Fibroblast of peridontal ligament (primary cell): ENCODE measurements around the gene EPS8L2.

ENCODE experiments used
- DNase-seq: peaks from one replicate; pipeline ENCODE4 v3.0.0-alpha.2; 2010; ENCODE audit errors: extremely low read depth

EPS8L2 gene

DNA sequence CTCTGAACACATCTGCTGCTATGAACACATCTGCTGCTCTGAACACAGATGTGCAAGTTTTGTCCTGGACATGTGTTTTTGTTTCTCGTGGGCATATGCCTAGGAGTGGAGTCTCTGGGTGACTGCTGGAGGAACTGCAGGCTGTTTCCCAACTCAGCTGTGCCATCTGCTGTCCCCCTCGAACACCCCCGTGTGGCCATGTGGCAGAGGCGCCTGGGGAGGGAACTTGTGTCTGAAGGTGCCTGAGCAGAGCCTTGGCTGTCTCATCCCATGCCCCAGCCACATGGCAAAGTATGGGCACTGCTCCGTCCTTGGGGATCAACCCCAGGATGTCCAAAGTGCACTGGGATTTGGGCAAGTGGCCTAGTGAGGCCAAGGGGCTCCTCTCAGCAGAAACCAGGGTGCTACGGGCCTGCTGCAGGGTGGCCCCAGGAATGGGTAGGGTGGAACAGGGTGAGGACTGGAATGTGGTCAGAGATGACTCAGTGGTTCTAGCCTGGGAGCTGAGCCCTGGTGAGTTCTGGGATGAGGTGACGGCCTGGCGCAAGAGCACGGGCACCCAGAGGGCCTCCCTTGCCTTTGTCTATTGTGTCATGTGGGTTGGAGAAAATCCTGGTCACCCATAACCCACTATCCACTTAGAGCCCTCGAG, 56.5 kb downstream of the EPS8L2 start:
- DNase-seq, result peak; percentile 73

DNA sequence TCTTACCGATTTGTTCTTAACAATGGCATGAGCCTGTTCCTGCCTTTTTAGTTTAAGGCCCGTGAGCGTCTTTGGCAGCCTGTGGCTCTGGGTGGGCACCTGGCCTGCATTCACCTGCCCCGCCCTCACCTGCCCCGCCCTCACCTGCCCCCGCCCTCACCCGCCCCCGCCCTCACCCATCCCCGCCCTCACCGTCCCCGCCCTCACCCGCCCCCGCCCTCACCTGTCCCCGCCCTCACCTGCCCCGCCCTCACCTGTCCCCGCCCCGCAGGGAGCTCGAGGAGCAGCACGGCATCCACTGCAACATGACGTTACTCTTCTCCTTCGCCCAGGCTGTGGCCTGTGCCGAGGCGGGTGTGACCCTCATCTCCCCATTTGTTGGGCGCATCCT, 57.0 kb downstream of the EPS8L2 start:
- DNase-seq, result no peak

DNA sequence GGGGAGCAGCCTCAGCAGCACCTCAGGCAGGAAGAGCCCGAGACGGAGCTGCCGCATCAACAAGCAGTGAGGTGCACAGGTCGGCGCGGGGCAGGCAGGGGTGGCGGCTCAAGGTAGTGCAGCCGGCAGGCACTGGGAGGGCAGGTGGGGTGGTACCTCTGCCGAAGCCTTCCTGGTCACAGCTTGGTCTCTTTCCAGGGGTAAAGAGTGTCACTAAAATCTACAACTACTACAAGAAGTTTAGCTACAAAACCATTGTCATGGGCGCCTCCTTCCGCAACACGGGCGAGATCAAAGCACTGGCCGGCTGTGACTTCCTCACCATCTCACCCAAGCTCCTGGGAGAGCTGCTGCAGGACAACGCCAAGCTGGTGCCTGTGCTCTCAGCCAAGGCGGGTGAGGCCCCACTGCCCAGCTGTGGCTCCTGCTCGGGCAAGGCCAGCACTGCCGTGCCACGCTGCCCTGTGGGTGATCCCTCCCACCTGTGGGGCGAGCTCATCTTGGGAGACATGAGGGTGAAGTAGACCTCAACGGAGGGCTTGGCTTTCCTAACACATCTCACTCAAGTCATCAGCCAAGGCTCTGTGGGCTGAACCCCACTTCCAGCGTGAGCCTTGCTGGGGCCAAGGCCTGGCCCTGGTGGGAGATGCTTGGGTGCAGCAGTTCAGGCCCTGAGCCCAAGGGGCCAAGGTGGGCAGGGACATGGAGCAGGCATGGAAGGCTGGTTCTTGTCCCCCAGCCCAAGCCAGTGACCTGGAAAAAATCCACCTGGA, 57.7 kb downstream of the EPS8L2 start:
- no peak for DNase-seq

DNA sequence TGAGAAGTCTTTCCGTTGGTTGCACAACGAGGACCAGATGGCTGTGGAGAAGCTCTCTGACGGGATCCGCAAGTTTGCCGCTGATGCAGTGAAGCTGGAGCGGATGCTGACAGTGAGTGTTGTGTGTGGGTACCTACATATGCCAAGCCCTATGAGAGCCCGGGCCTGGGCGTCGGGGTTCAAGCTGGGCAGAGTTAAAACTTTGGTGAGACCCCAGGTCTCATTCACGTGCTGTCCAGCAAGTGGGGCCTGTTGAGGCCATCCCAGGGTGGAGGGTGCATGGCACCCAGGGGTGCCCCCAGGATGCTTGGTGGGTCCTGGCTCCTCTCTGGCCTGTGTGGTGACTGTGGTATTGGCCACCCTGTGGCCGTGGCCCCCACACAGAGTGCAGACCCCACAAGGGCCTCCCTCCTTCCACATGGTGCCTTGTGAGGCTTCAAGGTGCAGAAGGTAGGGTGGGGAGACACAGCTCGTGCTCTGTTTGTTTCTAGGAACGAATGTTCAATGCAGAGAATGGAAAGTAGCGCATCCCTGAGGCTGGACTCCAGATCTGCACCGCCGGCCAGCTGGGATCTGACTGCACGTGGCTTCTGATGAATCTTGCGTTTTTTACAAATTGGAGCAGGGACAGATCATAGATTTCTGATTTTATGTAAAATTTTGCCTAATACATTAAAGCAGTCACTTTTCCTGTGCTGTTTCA, 58.4 kb downstream of the EPS8L2 start:
- no peak for DNase-seq

DNA sequence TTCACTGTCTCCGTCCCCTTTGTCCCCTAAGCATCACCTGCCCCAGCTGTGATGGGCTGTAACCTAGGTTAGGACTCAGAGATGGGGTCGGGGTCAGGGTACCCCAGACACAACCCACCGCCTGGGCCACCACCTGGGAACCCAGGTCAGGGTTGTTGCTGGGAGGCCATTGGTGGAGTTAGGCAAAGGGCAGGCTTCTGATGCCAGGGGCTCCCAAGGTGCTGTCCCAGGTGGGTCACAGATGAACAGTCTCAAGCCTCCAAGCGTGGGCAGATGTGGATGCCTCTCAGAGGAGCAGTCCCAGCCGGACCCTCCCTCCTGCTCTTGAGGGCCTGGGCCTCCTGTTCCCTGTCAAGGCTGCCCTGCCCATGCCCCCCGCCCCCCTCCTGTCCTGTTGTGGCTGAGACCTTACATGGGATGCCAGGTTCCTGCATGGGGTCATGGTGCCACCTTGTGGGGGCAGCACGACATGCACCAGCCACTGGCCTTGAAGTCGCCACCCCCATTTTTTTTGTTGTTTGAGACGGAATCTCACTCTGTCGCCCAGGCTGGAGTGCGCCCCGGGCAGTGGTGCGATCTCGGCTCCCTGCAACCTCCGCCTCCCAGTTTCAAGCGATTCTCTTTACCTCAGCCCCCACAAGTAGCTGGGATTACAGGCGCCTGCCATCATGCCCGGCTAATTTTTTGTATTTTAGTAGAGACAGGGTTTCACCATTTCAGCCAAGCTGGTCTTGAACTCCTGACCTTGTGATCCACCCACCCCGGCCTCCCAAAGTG, 59.2 kb downstream of the EPS8L2 start:
- peak; percentile 48 for DNase-seq

DNA sequence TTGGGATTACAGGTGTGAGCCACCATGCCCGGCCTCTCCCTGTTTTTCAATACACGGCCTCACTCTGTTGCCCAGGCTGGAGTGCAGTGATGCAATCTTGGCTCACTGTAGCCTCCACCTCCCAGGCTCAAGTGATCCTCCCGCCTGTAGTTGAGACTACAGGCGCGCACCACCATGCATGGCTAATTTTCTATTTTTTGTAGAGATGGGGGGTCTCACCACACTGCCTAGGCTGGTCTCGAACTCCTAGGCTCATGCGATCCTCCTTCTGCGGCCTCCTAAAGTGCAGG, 59.7 kb downstream of the EPS8L2 start:
- DNase-seq, result no peak

DNA sequence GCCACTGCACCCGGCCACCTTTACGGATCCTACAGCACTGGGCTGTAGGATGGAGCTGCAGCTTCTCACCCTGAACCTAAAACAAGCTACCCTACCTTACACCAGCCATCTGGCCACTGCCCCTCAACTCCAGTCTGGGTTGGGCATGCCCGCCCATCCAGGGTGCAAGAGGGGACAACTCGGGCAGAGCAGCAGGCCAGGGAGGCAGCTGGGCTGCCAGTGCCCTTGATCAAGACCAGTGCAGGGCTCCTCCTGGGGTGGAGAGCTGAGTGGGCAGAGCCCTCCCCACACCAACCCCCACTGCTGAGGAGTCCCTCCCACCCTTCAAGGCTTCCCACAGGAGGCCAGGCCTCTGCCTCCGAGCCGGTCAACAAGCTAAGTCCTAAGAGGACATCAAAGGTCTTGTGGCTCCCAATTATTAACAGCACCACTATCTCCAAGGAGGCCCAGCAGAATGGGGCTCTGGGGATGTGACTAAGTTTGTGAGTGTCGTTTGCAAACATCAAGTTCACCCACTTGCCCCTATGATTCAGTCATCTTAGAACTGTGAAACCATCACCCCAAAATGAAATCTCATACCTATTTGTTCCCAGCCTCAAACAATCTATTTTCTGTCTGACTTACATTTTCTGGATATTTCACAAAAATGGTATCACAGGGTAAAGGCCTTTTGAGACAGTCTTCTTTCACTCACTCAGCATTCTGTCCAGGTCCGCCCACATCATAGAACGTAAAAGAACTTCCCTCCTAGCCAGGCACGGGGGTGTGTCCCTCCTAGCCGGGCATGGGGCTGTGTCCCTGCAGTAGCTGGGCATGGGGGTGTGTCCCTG, 60.3 kb downstream of the EPS8L2 start:
- DNase-seq, result no peak

DNA sequence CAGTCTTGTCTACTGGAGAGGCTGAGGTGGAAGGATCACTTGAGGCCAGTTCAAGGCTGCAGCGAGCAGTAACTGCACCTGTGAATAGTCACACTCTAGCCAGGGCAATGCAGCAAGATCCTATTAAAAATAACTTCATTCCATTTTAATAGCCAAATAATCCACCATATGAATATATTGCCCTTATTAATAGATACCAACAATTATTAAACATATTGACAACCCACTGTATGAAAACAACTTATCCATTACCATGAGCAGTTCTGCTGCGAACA, 60.8 kb downstream of the EPS8L2 start:
- no peak for DNase-seq

DNA sequence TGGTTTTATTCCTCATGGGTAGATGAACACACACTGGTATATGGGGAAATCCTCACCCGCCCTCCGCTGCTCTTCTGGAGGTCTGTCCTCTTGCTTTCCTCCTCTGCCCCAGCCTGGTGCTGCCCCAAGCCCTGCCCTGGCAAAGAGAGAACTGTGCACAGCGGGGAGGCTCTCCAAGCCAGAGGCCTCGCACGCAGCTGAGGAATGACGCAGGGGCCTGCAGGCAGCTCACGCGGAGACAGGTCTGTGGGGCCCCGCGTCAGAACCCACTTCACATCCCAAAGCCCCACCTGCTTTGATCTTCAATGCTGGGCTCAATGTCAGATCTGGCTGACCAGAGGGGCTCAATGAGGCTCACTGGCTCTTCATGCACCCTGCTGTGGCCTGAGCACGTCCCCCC, 61.2 kb downstream of the EPS8L2 start:
- no peak for DNase-seq

DNA sequence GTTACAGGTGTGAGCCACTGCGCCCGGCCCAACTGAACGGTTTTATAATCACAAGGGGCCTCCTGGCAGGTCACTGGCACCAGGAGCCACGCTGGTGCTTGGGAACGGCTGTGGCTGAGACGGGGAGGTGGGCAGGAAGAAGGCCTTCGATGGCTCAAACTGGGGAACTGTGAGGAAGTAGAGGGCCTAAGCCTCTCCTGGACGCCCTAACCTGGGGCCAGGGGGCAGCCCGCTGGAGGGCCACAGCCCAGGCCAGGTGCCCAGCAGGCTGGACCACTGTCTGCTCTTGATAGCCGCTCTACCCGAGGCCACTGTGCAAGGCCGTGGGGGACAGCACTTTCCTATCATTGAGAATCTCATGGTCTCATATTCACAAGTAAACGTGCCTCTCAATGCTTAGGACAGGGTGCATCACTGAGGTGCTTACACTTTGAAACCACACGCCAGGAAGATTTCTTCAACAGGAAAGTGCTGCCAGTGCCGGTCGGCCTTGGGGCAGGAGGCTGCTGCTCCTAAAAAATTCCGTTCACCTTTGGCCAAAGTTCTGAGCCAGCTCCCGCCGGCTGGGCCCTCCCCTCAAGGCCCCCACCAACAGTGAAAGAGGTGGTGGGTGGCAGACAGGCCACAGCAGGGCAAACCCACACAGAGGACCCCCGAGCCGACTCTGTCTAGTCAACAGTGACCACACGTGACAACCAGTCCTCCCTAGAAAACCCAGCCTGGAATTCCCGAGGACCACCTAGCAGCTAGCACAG, 64.0 kb downstream of the EPS8L2 start:
- no peak for DNase-seq

DNA sequence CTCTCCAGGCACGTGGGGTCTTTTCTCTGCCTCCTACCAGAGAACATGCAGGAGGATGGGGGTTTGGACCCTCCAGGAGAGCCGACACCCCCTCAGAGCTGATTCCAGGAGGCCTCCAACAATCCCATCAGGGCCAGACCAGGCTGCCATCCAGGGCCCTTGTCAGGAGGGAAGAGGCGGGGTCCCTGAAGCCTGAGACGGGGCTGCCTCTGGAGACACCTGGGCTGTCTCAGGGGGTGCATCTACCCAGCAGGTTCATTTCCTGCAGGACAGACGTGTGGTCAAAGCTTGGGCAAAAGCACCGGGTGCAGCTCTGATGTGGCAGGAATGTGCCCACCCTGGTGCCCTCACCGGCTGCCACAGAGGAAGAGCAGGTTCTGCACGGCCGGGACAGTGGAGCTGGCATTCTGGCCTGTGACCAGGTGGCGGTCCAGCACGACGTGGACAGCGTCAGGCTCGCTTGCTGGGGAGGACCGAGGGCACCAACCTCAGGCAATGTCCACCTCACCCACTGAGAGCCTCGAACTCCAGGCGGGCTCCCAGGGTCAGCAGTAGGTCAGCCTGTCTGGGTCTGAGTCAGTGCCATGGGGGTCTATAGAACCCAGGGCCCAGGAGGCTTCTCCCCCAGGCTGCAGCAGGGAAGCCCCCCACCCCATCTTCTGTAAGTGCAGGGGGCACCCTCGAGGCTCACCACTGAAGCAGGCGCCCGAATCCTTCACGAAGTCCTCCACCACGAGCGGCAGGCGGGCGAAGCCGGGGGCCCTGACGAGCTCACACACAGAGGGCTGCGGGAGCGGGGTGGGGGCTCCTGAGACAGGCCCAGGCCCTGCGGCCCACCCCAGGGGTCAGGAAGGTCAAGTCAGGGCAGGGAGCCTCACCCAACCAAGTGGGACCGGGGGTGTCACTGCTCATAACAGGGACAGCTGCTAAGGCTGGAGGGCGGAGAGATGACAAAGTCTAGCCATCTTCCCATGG, 64.9 kb downstream of the EPS8L2 start:
- DNase-seq, result no peak

DNA sequence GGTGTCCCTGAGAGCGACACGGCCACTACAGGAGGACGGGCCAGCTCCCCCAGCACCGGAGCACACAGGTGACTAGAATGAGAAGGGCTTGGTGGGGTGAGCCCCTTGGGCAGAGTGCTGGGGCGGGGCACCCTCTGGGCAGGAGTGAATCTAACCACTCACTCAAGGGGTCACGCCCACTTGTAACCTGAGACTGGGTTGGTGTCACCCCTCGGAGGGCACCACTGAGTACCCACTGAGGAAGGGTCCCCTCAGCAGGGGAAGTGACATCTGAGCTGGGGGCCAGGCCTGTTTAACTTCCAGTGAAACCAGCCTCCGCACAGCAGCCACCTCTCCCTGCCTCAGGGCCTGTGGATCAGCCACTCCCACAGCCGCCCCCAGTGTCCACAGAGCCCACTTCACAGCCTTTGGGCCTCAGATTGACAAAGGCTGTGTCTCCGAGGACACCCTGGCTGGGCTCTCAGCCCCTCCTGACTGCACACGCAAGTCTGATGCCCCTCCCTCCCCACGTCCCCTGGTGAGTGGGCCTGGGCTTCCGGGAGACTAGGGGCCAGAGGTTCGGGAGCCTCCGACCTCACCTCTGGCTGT, 65.7 kb downstream of the EPS8L2 start:
- no peak for DNase-seq

DNA sequence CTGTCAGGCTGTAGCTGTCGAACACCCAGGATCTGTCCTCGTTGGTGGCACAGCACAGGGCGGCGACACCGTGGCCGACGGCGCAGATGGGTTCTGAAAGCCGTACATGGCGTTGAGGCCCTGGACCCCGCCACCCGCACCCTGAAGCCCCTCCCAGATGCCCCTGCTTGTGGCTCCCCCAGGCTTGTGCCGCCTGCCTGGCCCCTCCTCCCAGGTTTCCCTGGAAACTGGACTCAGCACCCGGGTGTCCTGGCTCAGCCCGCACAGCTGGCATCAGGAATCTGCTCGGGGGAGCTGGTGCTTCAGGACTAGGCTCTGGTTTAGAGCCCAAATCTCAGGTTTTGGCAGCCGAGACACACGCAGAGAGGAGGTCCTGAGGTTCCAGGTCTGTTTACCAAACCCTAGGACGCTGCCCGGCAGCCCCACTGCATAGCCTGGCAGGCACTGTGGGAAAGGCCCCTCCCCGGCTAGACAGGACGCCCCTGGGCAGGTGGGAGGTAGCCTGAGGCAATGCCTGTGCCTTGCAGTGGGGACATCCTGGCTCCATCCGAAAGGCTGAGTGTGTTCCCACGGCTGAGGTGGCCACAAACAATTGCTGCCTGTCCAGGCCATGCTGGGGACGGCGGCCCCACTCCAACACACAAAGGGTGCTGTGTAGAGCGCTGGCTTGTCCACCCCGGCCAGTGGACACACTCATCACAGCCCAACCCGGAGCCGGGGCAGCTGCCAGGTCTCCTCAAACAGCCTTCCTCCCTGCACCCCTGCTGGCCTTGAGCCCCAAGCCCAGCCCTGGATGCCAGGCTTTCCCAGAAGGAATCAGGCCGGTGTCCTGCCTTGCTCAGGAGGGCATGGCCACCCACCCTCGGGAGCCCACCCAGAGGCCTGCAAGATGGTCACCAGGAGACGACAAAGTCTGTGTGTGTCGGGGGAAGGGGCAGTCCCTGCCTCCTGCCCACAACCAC, 66.7 kb downstream of the EPS8L2 start:
- DNase-seq, result no peak

DNA sequence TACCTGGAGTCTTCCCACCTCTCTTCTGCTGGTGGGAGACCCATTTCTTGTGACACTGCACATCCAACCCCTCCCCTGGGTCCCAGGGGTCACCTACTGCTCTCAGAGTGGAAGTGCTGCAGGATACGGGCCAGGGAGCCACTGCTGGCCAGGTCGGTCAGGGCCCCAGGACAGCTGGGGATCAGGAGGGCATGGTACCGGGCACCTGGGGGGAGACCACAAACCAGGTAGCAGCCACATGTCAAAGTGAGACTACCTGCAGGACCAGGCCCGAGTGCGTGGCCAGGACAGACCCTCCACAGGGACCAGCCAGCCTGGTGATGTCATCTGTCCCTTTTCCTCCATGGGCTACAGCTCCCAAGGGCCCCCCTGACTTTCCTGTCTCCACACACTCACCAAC, 67.4 kb downstream of the EPS8L2 start:
- DNase-seq, result no peak

DNA sequence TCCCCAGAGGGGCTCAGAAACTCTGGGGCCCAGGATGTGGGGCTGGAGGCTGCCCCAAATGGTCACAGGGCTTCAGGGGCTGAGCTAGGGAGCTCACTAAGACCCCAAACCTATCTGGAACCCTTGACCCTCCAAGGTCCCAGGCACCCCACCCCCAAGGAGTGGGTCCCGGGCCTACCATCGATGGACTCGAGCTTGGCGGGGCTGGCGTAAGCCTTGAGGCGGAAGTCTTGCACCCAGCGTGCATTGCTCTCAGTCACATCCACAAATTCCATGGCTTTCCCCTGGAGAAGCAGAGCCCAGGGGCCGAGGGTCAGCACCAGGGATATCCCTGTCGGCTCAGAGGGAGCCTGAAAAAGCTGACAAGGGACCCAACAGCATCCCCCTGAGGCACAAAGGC, 67.8 kb downstream of the EPS8L2 start:
- DNase-seq, result no peak

DNA sequence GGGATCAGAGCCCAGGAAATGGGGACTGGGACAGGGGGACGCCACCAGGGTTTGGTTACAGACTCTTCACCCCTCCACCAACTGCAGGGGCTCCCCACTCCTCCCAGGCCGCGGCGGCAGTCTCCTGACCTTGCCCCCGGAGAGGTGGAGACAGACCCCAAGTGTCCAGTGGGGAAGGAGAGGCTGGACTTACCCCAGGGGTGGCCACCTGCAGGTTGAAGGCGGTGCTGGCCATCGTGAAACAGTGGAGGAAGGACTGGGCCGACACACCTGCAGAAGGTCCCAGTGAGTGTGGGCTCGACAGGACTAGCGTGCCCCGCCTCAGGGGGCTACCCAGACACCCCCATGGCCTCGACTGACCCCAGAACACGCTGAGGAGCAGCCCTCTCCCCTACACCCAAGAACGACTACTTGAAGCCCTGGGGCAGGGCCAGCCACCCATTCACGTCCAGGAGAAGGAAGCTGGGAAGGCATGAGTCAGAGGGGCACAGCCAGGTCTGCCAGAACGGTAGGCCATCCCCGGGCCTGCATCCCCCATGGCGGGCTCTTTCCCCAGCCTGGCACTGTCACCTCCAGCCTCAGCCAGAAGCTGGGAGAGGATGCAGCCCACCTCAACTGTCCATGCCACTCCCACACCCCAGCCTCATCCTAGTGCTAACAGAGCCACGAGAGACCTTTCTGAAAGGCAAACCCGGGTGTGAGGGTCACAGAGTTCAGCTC, 69.0 kb downstream of the EPS8L2 start:
- DNase-seq, result no peak

DNA sequence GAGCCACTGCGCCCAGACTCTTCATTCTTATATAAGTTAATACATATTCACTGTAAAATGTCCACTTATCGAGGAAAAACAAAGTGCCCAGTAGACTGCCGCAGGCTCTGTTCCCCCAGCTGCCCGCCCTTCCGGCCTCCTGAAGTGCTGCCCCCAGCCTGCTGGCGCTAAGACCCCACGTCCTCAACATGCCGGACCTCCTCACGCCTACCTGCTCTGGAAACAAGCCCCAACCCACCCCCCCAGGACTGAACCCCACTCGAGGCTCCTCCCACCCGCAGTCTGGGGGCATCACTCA, 70.2 kb downstream of the EPS8L2 start:
- DNase-seq, result no peak
